ENCODE data around the gene TSPAN32. TPM values are rescaled to one million over a fixed set of nuclear protein-coding genes. Genes with fewer than 3 reads are reported as not detected.

TSPAN32 gene
- total RNA-seq, 1 donor from 2014 or later: 15.0 TPM

DNA sequence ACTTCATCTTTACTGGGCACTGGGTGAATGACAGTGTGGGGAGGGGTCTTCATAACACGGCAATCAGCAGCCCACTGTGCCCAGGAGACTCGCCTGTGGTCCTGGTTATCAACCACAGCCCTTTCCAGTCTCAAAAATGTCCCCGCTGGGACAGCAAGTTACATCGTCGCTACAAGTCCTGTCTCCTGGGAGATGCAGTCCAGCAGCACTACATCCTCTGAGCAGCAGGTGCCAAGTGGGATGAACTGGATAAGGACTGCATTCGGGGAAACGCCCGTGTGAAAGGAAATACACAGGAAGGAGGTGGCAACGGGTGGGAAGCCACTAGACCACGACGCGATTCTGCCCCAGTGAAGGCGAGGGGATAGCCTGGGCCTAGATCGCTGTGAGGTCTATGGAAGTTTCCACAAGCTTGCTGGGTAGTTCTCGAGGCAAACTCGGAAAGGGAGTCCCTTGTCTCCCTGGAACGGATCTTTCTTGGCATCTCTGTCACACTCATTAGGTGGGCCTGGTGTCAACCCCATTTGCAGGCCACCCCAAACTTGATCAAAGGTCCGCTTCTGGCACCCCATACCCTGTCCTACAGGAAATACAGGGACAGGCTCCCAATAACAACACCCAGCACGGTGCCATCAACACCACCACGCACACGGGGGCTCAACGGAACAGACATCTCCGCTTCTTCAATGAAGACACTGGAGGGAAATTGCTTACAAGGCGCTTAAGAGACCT, 35.8 kb upstream of the TSPAN32 start:
- DNase-seq (ENCODE audit: missing footprints): no peak
- intact Hi-C loops (cut with DNase I): loop anchor here (5.0 kb wide), 1 partner anchor 64 kb away; no protein-coding TSS in a partner anchor
- ATAC-seq: no peak

DNA sequence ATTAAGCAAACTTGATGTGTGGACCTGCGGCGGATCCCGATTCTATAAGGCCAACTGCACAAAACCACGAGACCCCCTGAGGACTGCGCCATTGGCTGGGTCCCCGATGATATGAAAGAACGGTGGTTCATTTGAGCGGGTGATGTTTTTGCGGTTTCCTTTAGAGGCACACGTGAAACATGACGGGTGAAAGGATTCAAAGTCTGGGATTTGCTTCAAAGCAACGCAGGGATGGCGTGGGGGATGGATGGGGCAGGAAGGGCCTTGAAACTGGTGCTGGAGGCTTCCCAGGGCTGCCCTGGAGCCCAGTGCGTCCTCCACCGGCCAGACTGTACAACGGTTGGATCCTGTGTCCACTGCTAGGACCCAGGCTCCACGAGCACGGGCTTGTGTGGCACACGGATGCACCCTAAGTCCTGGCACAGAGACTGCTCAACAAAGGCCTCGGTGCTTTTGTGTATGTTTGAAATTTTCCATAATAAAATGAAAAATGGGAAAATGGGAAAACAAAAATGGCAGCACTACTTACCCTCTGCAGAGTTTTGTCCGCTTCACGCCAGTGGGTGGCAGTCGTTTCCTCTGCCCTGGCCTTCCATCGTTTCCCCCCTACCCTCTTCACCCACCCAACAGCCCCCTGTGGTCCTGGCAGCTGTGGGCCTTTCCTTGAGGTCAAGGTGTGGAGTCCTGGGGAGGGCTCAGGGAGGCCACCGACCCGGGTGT, 35.1 kb upstream of the TSPAN32 start:
- peak; percentile 60 for DNase-seq (ENCODE audit: missing footprints)
- intact Hi-C loops (cut with DNase I): loop anchor here (5.0 kb wide), 1 partner anchor 64 kb away; no protein-coding TSS in a partner anchor
- no peak for ATAC-seq

DNA sequence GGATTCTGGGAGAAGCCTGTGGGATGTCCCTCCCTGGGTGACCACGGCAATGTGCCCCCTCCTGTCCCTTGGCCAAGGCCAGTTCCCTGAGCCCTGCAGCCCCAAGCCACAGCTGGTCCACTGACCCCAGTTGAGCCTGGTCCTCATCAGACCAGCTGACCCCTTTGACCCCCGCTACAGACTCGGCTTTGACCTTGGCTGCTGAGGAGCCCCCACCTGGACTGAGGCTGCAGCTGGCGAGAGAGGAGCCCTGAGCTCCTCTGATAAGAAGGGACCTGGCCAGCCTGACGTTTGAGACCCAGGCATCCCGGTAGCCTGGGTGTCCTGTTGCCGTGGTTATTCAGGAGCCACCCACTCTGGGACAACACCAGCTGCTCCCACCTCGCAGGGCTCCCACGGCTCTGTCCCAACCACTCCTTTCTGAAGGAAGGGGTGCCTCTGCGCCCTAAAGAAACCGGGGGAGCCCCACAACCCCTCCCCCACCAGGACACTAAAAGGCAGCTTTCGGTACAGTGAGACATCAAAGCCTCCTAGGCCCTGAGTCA, 34.4 kb upstream of the TSPAN32 start:
- no peak for DNase-seq (ENCODE audit: missing footprints)
- no peak for ATAC-seq
- intact Hi-C loops (cut with DNase I): loop anchor here (5.0 kb wide), 1 partner anchor 65 kb away; no protein-coding TSS in a partner anchor

DNA sequence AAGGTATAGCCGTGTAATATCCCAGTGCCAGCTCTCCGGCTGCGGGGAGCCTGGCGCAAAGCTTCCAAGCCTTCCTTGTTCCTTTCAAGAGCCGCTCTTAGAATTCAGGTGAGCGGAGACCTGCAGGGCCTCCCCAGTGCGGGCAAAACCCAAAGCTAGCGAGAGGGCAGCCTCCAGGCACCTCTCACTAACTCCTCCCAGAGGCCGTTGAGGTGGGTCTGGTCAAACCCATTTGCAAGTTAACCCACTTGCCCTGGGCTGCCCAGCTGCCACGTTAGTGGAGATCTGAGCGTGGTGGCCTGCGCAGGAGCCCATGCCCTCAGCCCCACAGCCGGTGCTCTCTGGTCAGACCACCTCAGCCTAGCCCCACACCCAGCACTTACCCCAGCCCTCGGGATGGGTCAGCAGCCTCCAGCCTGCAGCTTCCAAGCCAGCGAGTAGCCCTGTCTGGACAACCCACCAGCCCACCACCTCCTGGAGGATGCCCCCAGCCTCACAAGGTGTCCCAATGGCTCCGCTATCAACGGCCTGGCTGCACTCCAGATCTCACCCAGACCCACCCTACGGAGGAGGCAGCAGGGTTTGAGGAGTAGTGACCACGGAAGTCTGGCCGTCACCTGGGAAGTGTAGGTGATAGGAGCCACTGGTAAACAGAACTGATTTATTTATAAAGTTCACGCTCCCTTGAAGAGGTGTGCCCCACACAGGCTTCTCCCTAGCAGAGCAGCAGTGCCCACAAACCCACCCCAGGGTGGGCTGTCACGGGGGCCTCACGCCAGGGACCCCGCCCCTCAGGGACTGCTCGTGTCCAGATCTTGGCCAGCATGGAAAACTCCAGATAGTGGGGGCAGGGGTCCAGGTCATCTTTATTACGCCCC, 33.7 kb upstream of the TSPAN32 start:
- DNase-seq (ENCODE audit: missing footprints) (no peak), ATAC-seq (no peak)
- intact Hi-C loops (cut with DNase I): loop anchor here (5.0 kb wide), 1 partner anchor 66 kb away; no protein-coding TSS in a partner anchor

DNA sequence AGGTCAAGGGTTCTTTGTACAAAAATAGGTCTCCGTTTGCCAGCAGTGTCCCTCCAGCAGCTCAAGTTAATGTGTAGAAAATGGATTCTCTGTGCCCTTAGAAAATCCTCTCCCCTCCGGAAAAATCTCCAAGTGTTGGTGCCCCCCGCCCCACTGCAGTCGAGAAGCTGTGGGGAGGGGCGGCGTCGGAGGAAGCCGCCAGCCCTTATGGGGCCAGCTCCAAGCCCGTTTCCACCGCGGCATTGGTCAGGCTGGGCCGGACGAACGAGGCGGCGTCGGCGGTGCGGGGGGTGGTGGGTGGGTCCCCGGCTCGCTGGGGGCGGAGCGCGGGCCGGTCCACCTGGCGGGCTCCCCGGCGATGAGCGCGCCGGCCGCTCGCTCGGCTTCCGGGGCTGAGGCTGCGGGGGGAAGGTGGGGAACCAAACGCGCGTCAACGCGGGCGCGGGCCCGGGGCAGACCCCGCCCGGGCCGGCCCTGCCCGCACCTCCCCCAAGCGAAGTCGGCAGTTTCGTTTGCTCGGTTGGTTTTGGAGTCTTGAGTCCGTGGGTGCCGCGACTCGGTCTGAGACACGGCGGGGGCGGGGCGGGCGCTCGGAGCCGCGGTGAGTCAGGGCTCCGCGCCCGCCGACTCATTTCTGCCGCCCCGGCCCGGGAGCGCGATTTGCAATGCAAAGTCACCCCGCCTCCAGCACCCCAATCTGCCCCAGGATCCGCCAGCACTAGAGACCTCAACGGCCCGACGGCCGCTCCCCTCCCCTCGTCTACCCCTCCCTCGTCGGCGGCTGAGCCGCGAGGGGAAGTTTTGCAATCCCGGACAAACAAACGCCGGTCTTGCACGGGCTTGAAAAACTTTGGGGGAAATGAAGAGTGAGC, 32.8 kb upstream of the TSPAN32 start:
- intact Hi-C loops (cut with DNase I): loop anchor here (5.0 kb wide), 1 partner anchor 67 kb away; no protein-coding TSS in a partner anchor
- ATAC-seq (peak; percentile 13), DNase-seq (ENCODE audit: missing footprints) (peak; percentile 88)

DNA sequence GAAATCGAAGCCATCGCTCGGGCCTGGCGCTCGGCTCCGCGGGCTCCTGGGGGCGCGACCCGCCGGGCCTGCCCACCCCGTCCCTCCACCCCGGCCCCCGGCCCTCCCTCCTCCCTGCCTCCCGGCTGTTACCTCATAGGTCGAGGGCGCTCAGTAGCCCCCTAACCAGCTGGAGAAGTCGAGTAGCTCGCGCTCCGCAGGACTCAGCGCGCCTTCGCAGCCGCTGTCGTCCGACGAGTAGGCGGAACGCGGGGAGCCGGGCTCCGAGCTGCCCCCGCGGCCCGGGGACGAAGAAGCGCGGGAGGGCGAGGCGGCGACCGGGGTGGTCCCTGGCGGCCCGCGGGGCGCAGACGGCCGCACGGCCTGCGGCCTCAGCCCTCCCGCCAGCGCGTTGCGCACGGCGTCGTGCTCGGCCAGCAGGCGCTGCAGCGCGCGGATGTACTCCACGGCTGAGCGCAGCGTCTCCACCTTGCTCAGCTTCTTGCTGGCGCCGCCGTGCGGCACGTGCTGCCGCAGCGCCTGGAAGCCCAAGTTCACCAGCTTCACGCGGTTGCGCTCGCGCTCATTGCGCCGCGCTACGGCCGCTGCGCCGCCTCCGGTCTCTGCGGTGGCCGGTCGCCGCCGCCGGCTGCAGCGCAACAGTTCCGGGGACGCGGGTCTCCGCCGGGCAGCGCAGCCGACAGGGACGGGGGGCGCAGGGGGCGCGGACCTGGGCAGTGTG, 32.1 kb upstream of the TSPAN32 start:
- intact Hi-C loops (cut with DNase I): loop anchor here (5.0 kb wide), 1 partner anchor 67 kb away; no protein-coding TSS in a partner anchor
- ATAC-seq (peak; percentile 53), DNase-seq (ENCODE audit: missing footprints) (peak; percentile 82)

DNA sequence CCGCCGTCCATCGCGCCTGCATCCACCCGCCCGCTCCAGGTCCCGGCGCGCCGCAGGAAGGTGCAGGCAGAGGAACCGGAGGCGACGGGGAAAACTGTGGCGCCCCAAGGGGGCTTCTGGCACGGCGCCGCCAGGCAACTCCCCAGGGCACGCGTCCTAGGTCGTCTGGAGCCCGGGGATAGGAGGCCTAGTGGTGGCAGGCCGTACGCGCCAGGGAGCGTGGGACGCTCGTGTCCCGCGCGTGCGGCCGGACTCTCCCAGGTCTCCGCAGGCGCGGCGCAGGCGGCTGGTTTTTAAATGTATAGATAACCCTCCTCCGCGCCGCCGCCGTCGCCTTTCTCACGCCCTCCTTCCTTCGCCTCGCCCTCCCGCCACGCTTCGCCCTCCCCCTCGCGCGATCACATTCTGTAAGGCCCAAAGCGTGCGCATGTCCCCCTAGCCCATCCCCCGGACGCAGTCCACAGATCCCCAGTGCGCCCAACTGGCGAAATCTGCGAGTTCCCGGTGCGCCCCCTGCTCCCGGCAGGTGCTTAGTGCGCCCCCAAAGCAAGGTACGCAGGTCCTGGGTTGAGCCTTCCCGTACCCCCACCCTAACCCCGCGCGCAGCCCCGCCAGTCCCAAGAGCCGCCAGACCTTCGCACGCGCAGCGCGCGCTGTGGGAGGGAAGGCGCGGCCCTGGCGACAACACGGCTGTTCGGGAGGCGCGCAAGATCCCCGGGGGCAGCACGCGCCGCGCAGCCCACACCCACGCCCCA, 31.3 kb upstream of the TSPAN32 start, which contains the start of gene ASCL2:
Gene ASCL2, minus strand, starts transcription at position 267 of the 755 bp plus-strand sequence. Its CDS starts 256 bp downstream, at position 11.
- DNase-seq (ENCODE audit: missing footprints) (peak; percentile 68), ATAC-seq (no peak)
- intact Hi-C loops (cut with DNase I): no loop called here

DNA sequence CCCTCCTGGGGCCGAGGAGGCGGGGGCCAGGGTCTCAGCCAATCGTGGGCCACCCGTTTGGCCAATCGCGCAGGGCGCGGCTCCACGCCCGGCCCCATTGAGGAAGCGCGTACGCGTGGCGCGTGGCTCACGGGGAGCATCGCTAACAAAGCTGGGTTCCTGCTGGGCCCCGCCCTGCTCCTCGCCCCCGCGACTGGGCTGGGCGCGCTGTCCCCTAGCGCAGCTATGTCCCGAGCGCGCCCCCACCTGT, 30.8 kb upstream of the TSPAN32 start:
- intact Hi-C loops (cut with DNase I): no loop called here
- ATAC-seq (peak; percentile 38), DNase-seq (ENCODE audit: missing footprints) (peak; percentile 85)

DNA sequence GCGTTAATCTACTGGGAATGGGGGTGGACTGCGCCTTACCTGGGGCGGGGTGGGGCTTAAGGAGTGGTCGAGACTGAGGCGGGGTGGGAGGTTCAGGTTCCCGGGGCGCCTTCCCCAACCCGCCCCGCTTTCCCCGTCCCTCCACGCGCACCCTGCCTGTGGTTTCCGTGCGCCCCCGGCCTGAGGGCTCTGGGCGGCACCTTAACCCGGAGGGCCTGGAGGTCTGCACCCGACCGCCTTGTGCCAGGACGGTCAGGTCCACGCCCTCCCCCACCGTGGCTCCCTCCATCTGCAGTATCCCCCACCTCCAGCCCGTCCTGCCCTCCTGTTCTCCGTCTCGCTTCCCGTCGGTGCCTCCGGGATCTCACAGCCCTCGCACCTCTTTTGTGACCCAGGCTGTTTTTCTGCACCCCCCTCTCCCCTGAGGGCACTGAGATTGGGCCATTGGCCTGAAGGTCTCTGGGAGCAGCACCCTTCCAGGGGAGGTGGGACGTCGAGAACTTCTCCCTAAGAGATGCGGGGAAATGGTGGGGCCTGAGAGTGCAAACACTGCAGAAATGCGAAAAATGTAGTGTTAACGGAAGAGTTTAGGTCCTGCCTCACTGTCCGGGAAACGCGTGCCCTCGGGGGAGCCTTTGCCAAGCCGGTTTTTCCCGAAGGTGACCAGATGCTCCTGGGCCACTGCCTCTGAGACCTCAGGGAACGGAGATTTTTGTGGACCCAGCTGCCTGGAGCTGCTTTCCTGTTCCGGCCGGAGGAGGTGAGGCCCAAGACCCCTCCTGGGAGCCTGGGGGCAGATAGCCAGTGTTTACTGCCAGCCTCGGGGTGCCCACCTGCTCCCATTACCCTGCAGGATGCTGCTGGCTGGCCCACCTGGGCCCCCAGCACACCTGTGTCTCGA, 30.2 kb upstream of the TSPAN32 start:
- ATAC-seq: no peak
- no peak for DNase-seq (ENCODE audit: missing footprints)
- intact Hi-C loops (cut with DNase I): no loop called here

DNA sequence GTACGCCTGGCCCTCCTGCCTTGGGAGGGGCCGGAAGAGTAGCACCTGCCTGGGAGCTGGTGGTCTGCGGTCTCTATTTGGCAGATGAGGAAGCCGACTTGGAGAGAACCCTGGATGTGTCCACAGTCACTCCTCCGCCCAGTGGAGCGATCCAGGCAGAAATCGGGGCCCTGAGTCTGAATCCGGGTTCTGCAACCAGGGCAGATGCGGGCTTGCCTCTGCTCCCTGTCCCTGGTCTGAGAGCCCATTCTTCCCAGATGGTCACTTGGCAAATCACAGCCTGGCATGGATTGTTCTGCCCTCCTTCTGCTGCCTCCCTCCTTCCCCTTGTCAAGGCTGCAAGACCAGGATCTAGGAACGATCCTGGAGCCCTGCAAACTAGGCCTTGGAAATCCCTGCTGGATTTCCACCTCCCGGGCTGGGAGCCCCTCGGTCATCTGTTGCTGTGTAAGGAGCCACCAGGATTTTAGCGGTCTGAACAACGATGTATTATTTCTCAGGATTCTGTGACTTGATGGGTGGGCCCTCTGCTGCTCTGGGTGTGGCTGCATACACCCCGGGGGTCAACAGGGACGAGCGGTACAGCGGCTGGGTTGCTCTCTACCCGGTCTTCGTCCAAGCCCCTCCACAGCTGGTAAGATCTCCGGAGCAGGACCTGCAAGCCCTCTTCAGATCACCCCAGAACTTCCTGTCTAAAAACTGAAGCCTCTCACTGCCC, 29.4 kb upstream of the TSPAN32 start:
- ATAC-seq (no peak), DNase-seq (ENCODE audit: missing footprints) (no peak)
- intact Hi-C loops (cut with DNase I): no loop called here

DNA sequence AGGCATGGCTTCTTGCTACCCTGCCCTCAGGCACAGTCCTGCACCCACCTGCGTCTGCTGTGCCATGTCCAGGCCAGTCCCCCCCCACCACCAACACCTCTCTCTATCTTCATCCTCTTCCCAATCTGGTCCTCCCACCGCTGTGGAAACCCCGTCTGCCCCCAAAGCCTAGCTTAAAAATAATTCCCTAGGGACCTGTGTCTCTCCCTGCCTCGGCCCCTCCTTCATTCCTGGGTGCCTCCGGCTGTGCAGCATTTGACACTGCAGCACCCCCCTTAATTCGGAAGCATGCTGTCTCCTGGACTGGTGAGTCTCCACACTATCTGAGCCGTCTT, 28.9 kb upstream of the TSPAN32 start:
- DNase-seq (ENCODE audit: missing footprints) (no peak), ATAC-seq (no peak)
- intact Hi-C loops (cut with DNase I): no loop called here

DNA sequence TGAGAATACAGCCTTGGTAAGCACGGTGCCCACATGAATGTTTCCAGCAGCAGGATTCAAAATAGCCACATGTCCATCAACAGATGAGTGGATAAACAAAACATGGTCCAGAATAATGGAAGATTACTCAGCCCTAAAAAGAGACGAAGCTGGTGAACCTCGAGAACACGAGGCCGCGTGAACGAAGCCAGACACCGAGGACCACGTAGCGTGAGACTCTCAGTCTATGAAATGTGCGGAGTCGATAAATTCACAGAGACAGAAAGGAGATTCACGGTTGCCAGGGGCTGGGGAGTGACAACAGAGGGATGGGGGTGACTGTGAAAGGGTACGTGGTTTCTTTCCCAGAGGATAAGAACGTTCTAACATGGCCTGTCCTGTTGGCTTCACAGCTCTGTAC, 28.5 kb upstream of the TSPAN32 start:
- ATAC-seq (no peak), DNase-seq (ENCODE audit: missing footprints) (no peak)
- intact Hi-C loops (cut with DNase I): no loop called here

DNA sequence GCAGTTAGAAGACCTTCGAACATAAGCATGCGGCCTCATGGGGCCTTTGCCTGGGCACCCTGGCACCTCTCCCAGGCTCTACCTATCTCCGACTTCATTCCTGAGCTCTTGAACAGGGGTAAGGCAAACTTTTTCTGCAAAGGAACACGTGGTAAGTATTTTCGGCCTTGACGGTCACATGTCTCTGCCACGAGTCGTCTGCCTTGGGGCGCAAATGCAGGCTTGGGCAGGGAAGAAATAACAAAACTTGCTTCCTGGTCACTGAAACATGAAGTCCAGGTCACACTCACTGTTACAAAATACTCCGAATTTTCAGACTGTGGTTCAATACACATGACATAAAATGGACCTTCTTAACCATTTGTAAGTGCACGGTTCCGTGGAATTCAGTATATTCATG, 28.0 kb upstream of the TSPAN32 start:
- intact Hi-C loops (cut with DNase I): no loop called here
- DNase-seq (ENCODE audit: missing footprints) (no peak), ATAC-seq (no peak)

DNA sequence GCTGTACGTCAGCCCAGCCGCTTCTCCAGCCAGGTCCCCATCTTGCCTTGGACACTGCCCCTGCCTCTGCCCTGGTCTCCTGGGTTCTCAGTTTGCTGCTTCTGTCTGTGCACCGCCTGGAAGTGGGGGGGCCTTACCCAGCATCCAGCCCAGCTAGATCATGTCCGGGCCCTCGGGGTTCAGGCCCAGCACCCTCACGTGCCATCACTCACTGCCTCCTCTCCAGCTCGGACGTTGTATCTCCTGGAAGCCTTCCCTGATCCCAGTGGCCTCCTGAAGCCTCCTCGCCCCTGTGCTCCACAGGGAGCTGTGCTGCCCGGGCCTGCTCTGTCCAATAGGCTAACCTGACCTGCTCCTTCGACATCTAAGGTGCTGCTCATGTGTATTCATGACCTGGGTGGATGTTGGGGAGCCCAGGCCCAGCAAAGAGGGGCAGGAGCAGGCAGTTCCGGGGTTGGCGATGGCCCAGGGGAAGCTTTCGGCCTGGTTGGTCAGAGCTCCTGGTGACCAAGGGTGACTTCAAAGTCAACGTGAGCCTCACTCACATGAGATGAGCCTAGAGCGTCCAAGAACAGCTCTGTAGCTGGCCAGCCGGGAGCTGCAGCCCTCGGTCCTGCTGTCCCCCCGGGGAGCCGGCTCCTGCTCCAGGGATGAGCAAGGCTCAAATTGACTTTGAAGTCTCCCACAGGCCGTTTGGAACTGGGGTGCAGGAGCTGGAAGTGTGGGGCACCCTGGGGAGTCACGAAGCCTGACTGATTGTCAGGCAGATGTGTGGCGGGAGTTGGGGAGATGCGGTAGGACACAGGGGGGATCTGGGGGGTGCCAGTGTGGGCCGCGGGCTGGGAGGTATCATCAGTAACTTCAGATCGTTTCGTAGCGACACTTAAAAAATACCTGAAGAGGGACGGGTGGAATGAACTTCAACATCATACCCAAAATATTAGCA, 26.2 kb upstream of the TSPAN32 start:
- intact Hi-C loops (cut with DNase I): no loop called here
- ATAC-seq (no peak), DNase-seq (ENCODE audit: missing footprints) (no peak)
